OCI-LY7 (cell line): ENCODE measurements around the gene LCP1. TPM values are rescaled to one million over a fixed set of nuclear protein-coding genes. Genes with fewer than 3 reads are reported as not detected.

Source experiments
- BruUV-seq: library from RNA; stranded (reverse); fragments of 400-500 nt; replicated peaks from 2 replicates; lab custom pipeline; 2021; lab: Mats Ljungman, UMichigan
- CTCF ChIA-PET: fragments of 300-600 bp; sonication (Branson Sonifier 250); formaldehyde crosslinking; loops from one replicate; lab custom pipeline; 2022; ENCODE audit warnings: antibody characterized with exemption; ENCODE audit not compliant: unreplicated experiment; lab: Charles Lee
- POLR2A ChIA-PET: fragments of 300-600 bp; sonication (Branson Sonifier 250); formaldehyde crosslinking; loops from one replicate; lab custom pipeline; 2022; ENCODE audit warnings: antibody characterized with exemption; lab: Charles Lee
- DNase-seq: peaks from one replicate; pipeline ENCODE4 v3.0.0-alpha.2; 2015; ENCODE audit warnings: low spot score
- H2AFZ ChIP-seq: fragments of 200-600 bp; sonication (generic), shearing (Covaris generic); 2 replicates; pipeline ENCODE4 v1.6.1; 2014; ENCODE audit warnings: mild to moderate bottlenecking, antibody characterized with exemption, low read length, moderate library complexity
- H3K27ac ChIP-seq: fragments of 200-600 bp; sonication (generic); 2 replicates; pipeline ENCODE4 v1.5.1; 2014; ENCODE audit warnings: mixed run types, low read depth, mild to moderate bottlenecking, moderate library complexity, low read length, inconsistent platforms; ENCODE audit not compliant: poor library complexity, severe bottlenecking
- H3K36me3 ChIP-seq: fragments of 200-600 bp; sonication (generic); 2 replicates; pipeline ENCODE4 v1.6.1; 2014; ENCODE audit warnings: mild to moderate bottlenecking, antibody characterized with exemption, low read length, moderate library complexity, mixed read lengths; ENCODE audit not compliant: insufficient read depth
- H3K4me1 ChIP-seq: fragments of 200-600 bp; sonication (generic); 2 replicates; pipeline ENCODE4 v1.5.1; 2014; ENCODE audit warnings: mild to moderate bottlenecking, low read length; ENCODE audit not compliant: insufficient read depth, poor library complexity, severe bottlenecking
- H3K4me2 ChIP-seq: fragments of 200-600 bp; sonication (generic); 2 replicates; pipeline ENCODE4 v1.6.1; 2014; ENCODE audit warnings: mild to moderate bottlenecking, low read length
- H3K4me3 ChIP-seq: fragments of 200-600 bp; sonication (generic); 2 replicates; pipeline ENCODE4 v1.5.1; 2014; ENCODE audit warnings: mild to moderate bottlenecking, low read depth, low read length; ENCODE audit not compliant: poor library complexity, severe bottlenecking
- H3K79me2 ChIP-seq: fragments of 200-600 bp; sonication (generic); 2 replicates; pipeline ENCODE4 v1.6.1; 2016; ENCODE audit warnings: low read depth, mild to moderate bottlenecking, low read length, moderate library complexity, mixed read lengths; ENCODE audit not compliant: insufficient read depth
- H3K9me2 ChIP-seq: fragments of 200-600 bp; sonication (generic); 2 replicates; pipeline ENCODE4 v1.6.1; 2016; ENCODE audit warnings: mild to moderate bottlenecking, low read length, mixed read lengths; ENCODE audit not compliant: insufficient read depth
- H3K9me3 ChIP-seq: fragments of 200-600 bp; sonication (generic); 2 replicates; pipeline ENCODE4 v1.6.1; 2014; ENCODE audit warnings: mild to moderate bottlenecking, mixed run types, low read length, mixed read lengths
- H4K20me1 ChIP-seq: fragments of 200-600 bp; sonication (generic); 2 replicates; pipeline ENCODE4 v1.6.1; 2014; ENCODE audit warnings: mild to moderate bottlenecking, antibody characterized with exemption, low read length, moderate library complexity, mixed read lengths; ENCODE audit not compliant: insufficient read depth
- EZH2phosphoT487 ChIP-seq: fragments of 200-600 bp; sonication (generic); IDR thresholded peaks from 2 replicates; pipeline ENCODE4 v1.6.1; 2018; ENCODE audit warnings: low read depth, borderline replicate concordance, mild to moderate bottlenecking, mixed run types, antibody characterized with exemption, low read length, moderate library complexity, mixed read lengths
- intact Hi-C: fragments of 100-400 bp; cut with micrococcal nuclease; formaldehyde crosslinking; loops from one replicate; pipeline ENCODE4 v1.10.0; 2022; ENCODE audit not compliant: unreplicated experiment
- total RNA-seq, 2 experiments: library from RNA; depleted of rRNA in 1 of 2; stranded (reverse); fragments of >200 nt in 1 of 2; shearing (Covaris generic) in 1 of 2; gene quantifications; 2 replicates each; pipeline ENCODE4 v1.2.3, GENCODE V29; 2014 to 2022
- TF ChIP-seq, protein P1 (sequence below): fragments of 200-600 bp; sonication (generic); conservative IDR thresholded peaks from 2 replicates; pipeline ENCODE4 v1.5.1; 2014; ENCODE audit warnings: mild to moderate bottlenecking, antibody characterized with exemption, low read length, moderate library complexity, mixed read lengths

The LCP1 gene
- total RNA-seq, 2 experiments from 2014 or later: 292 to 565 TPM

DNA sequence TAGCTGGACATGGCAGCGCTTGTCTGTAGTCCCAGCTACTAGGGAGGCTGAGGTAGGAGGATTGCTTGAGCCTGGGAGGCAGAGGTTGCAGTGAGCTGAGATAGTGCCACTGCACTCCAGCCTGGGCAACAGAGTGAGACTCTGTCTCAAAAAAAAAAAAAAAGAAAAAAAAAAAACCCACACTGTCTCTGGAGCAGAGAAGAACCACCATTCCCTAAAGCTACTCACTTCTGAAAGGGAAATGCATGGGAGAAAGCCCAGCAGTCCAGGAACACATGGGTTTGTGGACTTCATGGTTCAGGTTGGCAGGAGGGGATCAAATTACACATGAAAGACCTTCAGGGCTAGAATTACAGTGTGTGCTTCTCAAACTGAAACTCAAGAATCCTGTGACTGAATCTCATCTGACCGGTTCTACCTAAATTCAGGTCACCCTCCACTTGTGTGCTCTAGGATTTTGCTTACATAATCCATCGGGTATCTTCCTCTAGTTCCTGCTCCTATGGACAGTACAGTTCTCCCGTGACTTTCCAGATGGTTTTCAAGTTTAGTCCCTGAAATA, 46.9 kb downstream of the LCP1 start:
- no TSS peak for BruUV-seq
- intact Hi-C loops: no loop called here
- Histone ChIP-seq H3K9me3 (no peaks in the 10 kb centered on the region), H2AFZ (no peak overlapping the region), H3K4me2 (no peak overlapping the region), H3K27ac (no peak overlapping the region), H3K4me3 (no peak overlapping the region), H3K36me3 (peaks cover 99% of the 10 kb centered on the region), H3K9me2 (no peaks in the 10 kb centered on the region), H4K20me1 (no peaks in the 10 kb centered on the region), H3K4me1 (no peaks in the 10 kb centered on the region), H3K79me2 (no peaks in the 10 kb centered on the region)
- DNase-seq: no peak
- POLR2A ChIA-PET: interaction anchor here (0.7 to 1.1 kb wide), 3 partner anchors 14 to 457 kb away, joined by 3 to 4 read pairs (median 4); no protein-coding TSS in a partner anchor
- CTCF ChIA-PET: no interaction called here
- TF ChIP-seq EZH2phosphoT487: no peak

GRCh38 chr13:46134494-46134893, 47.5 kb downstream of the LCP1 start:
- POLR2A ChIA-PET: no interaction called here
- intact Hi-C loops: no loop called here
- DNase-seq: no peak
- H3K36me3 ChIP-seq: peaks cover 99% of the 10 kb centered on the region
- H3K79me2 ChIP-seq: no peaks in the 10 kb centered on the region
- H3K27ac ChIP-seq: no peak overlapping the region
- H2AFZ ChIP-seq: no peak overlapping the region
- no peaks in the 10 kb centered on the region for H3K9me2 ChIP-seq
- H3K9me3 ChIP-seq: no peaks in the 10 kb centered on the region
- H3K4me2 ChIP-seq: no peak overlapping the region
- no peak for TF ChIP-seq EZH2phosphoT487
- TF ChIP-seq, protein P1, sequence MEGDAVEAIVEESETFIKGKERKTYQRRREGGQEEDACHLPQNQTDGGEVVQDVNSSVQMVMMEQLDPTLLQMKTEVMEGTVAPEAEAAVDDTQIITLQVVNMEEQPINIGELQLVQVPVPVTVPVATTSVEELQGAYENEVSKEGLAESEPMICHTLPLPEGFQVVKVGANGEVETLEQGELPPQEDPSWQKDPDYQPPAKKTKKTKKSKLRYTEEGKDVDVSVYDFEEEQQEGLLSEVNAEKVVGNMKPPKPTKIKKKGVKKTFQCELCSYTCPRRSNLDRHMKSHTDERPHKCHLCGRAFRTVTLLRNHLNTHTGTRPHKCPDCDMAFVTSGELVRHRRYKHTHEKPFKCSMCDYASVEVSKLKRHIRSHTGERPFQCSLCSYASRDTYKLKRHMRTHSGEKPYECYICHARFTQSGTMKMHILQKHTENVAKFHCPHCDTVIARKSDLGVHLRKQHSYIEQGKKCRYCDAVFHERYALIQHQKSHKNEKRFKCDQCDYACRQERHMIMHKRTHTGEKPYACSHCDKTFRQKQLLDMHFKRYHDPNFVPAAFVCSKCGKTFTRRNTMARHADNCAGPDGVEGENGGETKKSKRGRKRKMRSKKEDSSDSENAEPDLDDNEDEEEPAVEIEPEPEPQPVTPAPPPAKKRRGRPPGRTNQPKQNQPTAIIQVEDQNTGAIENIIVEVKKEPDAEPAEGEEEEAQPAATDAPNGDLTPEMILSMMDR: no peak
- H3K4me1 ChIP-seq: no peaks in the 10 kb centered on the region
- CTCF ChIA-PET: no interaction called here
- H3K4me3 ChIP-seq: no peak overlapping the region
- BruUV-seq: no TSS peak
- no peaks in the 10 kb centered on the region for H4K20me1 ChIP-seq

DNA sequence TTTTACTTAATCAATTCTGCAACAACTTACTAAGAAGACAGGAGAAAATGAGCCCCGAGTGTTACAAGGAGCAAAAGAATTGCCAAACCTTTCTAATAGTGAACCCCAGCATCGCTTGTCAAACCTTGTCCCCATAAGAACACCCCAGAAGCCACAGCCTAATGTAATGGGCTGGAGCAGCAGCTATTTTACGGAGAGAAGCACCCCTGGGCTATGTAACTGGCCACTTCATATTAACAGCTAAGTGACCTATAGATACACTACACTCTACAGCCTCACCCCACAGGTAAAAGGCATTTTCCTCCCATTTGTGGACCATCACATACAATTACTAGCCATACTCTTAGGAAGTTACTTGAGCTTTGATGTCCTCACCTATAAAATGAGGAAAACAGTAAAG, 49.9 kb downstream of the LCP1 start:
- POLR2A ChIA-PET: no interaction called here
- no peak overlapping the region for H2AFZ ChIP-seq

More for the DNA sequence above, 49.9 kb downstream of the LCP1 start:
- H3K4me2 ChIP-seq: no peak overlapping the region
- DNase-seq: no peak
- CTCF ChIA-PET: no interaction called here
- H3K36me3 ChIP-seq: peaks cover 99% of the 10 kb centered on the region
- TF ChIP-seq EZH2phosphoT487: no peak
- TF ChIP-seq, protein P1: no peak
- no peaks in the 10 kb centered on the region for H3K9me3 ChIP-seq
- no peaks in the 10 kb centered on the region for H3K9me2 ChIP-seq
- H4K20me1 ChIP-seq: no peaks in the 10 kb centered on the region
- H3K79me2 ChIP-seq: no peaks in the 10 kb centered on the region
- H3K27ac ChIP-seq: no peak overlapping the region
- H3K4me1 ChIP-seq: no peaks in the 10 kb centered on the region
- BruUV-seq: no TSS peak
- intact Hi-C loops: no loop called here
- H3K4me3 ChIP-seq: no peak overlapping the region
